ENCODE results near the gene DHX34. TPM values are rescaled to one million over a fixed set of nuclear protein-coding genes. Genes with fewer than 3 reads are reported as not detected.

The DHX34 gene
- total and polyA plus RNA-seq, 2 donors from 2014 or later = 7.2 to 13.6 TPM

DNA sequence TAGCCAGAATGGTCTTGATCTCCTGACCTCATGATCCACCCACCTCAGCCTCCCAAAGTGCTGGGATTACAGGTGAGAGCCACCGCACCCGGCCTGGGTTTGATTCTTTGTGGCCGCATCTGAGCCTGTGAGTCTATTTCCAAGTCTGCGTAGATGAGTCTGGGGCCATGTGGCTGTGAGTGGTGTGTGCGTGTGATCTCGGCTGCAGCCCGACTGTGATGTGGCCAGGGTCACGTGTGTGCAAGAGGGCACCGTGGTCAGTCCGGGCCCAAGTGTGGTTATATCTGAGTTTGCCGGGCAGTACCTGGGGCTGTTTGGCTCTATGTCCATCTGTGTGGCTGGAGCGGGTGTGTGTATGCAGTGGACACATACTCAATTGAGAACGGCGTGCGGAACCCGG lies 64.8 kb downstream of the DHX34 start:
- Histone ChIP-seq H3K4me1 (ENCODE audit: control insufficient read depth in 2 of 3, insufficient read depth in 2 of 3, low read depth in 1 of 3, low read length in 3 of 3) (peaks cover 0 to 2% (median 0%) of the 10 kb centered on the region in 3 donors), H3K27ac (ENCODE audit: low read depth in 2 of 2, low read length in 2 of 2) (no peak overlapping the region), H3K4me3 (ENCODE audit: low read length in 3 of 3) (no peak overlapping the region), H3K36me3 (ENCODE audit: control insufficient read depth in 2 of 3, insufficient read depth in 3 of 3, low read length in 3 of 3) (no peaks in the 10 kb centered on the region), H3K27me3 (ENCODE audit: control insufficient read depth, insufficient read depth, low read length) (peaks cover 3% of the 10 kb centered on the region), H3K9ac (ENCODE audit: low read length in 3 of 3) (no peak overlapping the region), H3K9me3 (ENCODE audit: control insufficient read depth in 2 of 3, insufficient read depth in 1 of 3, low read length in 3 of 3) (no peaks in the 10 kb centered on the region)
- FAIRE-seq (no peak), DNase-seq (no peak)
- intact Hi-C loops (cut with DNase I) = loop anchor here (10.0 kb wide), 1 partner anchor 119 kb away; no protein-coding TSS in a partner anchor
- TF ChIP-seq, protein P1, sequence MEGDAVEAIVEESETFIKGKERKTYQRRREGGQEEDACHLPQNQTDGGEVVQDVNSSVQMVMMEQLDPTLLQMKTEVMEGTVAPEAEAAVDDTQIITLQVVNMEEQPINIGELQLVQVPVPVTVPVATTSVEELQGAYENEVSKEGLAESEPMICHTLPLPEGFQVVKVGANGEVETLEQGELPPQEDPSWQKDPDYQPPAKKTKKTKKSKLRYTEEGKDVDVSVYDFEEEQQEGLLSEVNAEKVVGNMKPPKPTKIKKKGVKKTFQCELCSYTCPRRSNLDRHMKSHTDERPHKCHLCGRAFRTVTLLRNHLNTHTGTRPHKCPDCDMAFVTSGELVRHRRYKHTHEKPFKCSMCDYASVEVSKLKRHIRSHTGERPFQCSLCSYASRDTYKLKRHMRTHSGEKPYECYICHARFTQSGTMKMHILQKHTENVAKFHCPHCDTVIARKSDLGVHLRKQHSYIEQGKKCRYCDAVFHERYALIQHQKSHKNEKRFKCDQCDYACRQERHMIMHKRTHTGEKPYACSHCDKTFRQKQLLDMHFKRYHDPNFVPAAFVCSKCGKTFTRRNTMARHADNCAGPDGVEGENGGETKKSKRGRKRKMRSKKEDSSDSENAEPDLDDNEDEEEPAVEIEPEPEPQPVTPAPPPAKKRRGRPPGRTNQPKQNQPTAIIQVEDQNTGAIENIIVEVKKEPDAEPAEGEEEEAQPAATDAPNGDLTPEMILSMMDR (IDR thresholded peaks at IDR 0.05; ENCODE audit: borderline replicate concordance, extremely low read depth, insufficient read depth) = no peak

DNA sequence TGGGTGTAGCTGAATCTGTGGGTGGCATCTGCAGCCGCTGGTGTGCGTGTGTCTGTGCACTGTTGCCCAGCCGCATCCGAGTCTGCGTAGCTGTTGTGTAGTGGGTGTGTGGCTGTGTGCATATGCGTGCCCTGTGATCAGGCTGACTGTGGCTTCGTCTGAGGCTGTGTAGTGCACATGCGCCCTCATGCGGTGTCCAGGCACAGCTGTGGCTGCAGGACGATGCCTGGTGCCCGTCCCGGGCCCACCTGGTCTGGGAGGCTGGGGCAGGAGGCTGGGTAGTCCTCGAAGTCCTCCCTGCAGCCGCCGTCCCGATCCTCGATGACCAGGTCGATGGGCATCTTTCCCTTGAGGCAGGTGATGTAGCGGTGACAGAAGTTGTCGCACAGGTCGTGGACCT lies 65.4 kb downstream of the DHX34 start:
- TF ChIP-seq, protein P1 (IDR thresholded peaks at IDR 0.05; ENCODE audit: borderline replicate concordance, extremely low read depth, insufficient read depth) = no peak
- peak in 1 of 5 donors; percentile 70 for DNase-seq
- intact Hi-C loops (cut with DNase I) = loop anchor here (10.0 kb wide), 1 partner anchor 120 kb away; no protein-coding TSS in a partner anchor
- Histone ChIP-seq H3K27me3 (ENCODE audit: control insufficient read depth, insufficient read depth, low read length) (peaks cover 5% of the 10 kb centered on the region), H3K9me3 (ENCODE audit: control insufficient read depth in 2 of 3, insufficient read depth in 1 of 3, low read length in 3 of 3) (no peaks in the 10 kb centered on the region), H3K36me3 (ENCODE audit: control insufficient read depth in 2 of 3, insufficient read depth in 3 of 3, low read length in 3 of 3) (no peaks in the 10 kb centered on the region), H3K4me3 (ENCODE audit: low read length in 3 of 3) (no peak overlapping the region), H3K27ac (ENCODE audit: low read depth in 2 of 2, low read length in 2 of 2) (no peak overlapping the region), H3K4me1 (ENCODE audit: control insufficient read depth in 2 of 3, insufficient read depth in 2 of 3, low read depth in 1 of 3, low read length in 3 of 3) (peaks cover 0 to 2% (median 0%) of the 10 kb centered on the region in 3 donors), H3K9ac (ENCODE audit: low read length in 3 of 3) (no peak overlapping the region)
- no peak for FAIRE-seq

DNA sequence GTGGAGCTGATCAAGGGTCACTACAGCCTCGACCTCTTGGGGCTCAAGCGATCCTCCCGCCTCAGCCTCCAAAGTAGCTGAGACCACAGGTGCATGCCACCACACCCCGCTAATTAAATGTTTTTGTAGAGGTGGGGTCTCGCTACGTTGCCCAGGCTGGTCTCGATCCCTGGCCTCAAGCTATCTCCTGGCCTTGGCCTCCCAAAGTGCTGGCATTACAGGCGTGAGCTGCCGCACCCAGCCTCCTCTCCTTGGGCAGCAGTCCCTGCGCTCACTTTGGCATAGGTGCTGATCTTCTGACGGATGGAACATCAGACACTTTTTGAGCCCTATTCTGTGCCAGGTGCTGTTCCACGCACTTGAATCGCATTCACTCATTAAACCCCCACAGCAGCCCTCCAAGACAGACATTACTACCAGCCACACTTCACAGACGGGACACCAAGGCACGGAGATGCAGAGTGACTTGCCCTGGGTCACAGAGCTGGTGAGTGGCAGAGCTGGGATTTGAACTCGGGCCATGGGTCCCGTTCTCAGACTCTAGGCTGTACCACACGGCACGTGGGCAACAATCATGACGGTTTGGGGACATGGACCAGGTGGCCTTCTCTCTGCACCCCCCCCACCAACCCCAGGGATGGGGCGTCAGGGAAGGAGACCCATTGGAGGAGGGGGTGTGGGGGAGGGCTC lies 67.0 kb downstream of the DHX34 start:
- Histone ChIP-seq H3K27me3 (ENCODE audit: control insufficient read depth, insufficient read depth, low read length) (peaks cover 6% of the 10 kb centered on the region), H3K36me3 (ENCODE audit: control insufficient read depth in 2 of 3, insufficient read depth in 3 of 3, low read length in 3 of 3) (no peaks in the 10 kb centered on the region), H3K27ac (ENCODE audit: low read depth in 2 of 2, low read length in 2 of 2) (no peak overlapping the region), H3K9ac (ENCODE audit: low read length in 3 of 3) (no peak overlapping the region), H3K4me3 (ENCODE audit: low read length in 3 of 3) (no peak overlapping the region), H3K4me1 (ENCODE audit: control insufficient read depth in 2 of 3, insufficient read depth in 2 of 3, low read depth in 1 of 3, low read length in 3 of 3) (peaks cover 0 to 2% (median 0%) of the 10 kb centered on the region in 3 donors), H3K9me3 (ENCODE audit: control insufficient read depth in 2 of 3, insufficient read depth in 1 of 3, low read length in 3 of 3) (no peaks in the 10 kb centered on the region)
- DNase-seq (peak in 1 of 5 donors; percentile 51), FAIRE-seq (no peak)
- TF ChIP-seq, protein P1 (IDR thresholded peaks at IDR 0.05; ENCODE audit: borderline replicate concordance, extremely low read depth, insufficient read depth) = no peak
- intact Hi-C loops (cut with DNase I) = loop anchor here (10.0 kb wide), 1 partner anchor 121 kb away; no protein-coding TSS in a partner anchor
